ENCODE data around the gene PLEKHH1.

PLEKHH1 gene

DNA sequence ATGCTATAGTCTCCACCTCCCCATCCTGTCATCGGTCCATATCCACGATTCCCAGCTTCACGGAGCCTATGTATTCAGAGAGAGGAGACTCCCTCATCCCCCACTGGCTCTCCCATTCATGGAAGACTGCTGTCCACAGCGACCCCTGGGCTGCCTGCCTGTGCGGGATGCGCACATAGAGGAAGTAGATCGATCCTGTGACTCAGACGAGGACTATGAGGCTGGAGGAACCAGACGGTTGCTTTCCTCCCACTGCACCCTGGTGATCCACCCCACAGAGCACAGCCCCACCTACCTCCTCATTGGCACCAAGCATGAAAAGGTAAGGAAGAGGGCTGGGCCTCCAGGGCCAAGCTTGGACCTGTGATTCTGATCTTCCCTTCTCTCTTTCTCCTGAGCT, 42.6 kb downstream of the PLEKHH1 start:
- Histone ChIP-seq H3K4me3 (ENCODE audit: control insufficient read depth in 1 of 7, extremely low read depth in 1 of 7, insufficient read depth in 4 of 7, low read depth in 2 of 7, low read length in 6 of 7) (no peak overlapping the region), H3K27me3 (replicated peaks in 2 of 5; ENCODE audit: control insufficient read depth in 4 of 5, insufficient read depth in 5 of 5, low read length in 4 of 5) (peaks cover 0 to 10% (median 0%) of the 10 kb centered on the region in 5 experiments), H3K36me3 (ENCODE audit: control insufficient read depth in 4 of 4, insufficient read depth in 4 of 4, low read length in 3 of 4) (no peaks in the 10 kb centered on the region), H3K4me1 (ENCODE audit: control extremely low read depth in 1 of 4, control insufficient read depth in 4 of 4, insufficient read depth in 4 of 4, low read length in 3 of 4) (no peaks in the 10 kb centered on the region), H3K27ac (ENCODE audit: insufficient read depth in 1 of 2, low read depth in 1 of 2, low read length in 2 of 2, poor library complexity in 1 of 2, severe bottlenecking in 2 of 2) (no peak overlapping the region), H3K9me3 (ENCODE audit: control extremely low read depth in 1 of 5, control insufficient read depth in 4 of 5, insufficient read depth in 2 of 5, low read depth in 1 of 5, low read length in 4 of 5) (no peaks in the 10 kb centered on the region)
- DNase-seq = peak in 2 of 3 donors; percentile 40 to 54
- WGBS (ENCODE audit: insufficient coverage) = 78% methylated on average over 8 of the region's 9 CpGs
- ChIA-PET CTCF (interaction anchor here (1.0 to 12.2 kb wide), 7 partner anchors 9 to 147 kb away, joined by 3 to 131 read pairs (median 5); partner anchors contain the start of gene TMEM229B), POLR2A (no interaction called here)

DNA sequence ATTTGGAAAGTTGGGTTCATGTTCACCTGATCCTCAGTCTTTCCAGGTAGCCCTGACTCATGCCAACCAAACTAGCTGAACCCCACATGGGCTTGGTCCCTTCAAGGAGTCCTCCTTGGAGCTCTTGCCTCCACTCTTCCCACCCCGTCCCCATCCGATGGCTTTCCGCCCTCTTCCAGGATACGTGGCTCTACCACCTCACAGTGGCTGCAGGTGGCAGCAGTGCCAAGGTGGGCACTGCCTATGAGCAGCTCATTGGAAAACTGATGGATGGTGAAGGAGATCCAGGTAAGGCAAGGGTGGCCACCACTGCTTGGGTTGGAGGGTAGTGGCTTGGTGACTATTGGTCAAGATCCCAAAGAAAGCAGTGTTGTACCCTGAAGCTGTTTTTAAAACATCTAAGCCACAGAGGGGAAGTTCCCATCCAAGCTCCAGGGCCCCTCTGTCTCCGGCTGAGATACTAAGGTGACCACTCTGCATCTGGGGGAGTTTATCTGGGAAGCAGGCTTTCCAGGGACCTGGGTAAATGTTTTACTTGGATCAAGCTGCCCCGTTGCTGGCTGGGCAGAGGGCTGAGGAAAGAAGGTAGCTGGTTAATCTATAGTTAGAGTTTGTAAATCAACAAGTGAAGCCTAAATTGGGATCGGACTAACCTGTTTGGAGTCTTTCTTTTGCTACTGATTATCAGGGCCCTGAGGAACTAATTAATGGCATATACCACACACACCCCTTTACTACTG, 43.3 kb downstream of the PLEKHH1 start:
- POLR2A ChIA-PET = no interaction called here
- WGBS (ENCODE audit: insufficient coverage) = 98% methylated on average over 6 of the region's 7 CpGs
- CTCF ChIA-PET = interaction anchor here (0.8 to 12.2 kb wide), 9 partner anchors 8 to 148 kb away, joined by 3 to 131 read pairs (median 4); partner anchors contain the start of gene TMEM229B

DNA sequence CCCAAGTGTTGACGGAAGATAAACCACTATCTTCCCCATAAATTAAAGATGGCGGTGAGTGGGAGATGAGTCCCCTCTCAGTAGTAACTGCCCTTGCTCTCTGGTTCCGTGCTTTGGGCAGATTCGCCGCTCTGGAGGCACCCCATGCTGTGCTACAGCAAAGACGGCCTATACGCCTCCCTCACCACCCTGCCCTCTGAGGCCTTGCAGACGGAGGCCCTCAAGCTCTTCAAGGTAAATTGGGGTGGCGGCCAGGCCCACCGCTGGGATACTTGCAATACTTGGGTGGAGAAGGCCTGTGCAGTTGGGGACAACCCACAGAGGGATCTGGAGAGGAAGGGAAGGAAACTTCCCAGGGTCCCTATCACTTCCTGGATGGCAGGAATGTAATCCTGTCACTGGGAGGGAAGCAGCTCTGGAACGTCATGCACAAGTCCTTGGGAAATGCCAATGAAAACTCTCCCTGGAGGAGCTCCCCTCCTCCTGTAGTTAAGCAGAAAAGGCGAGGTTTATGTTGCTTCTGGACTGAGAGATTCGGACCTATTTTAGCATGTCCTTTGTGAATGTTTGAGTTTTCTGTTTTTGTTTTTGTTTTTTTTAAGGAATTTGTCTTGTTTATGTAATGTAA, 44.2 kb downstream of the PLEKHH1 start:
- DNase-seq = no peak
- H3K27me3 ChIP-seq (replicated peaks in 2 of 5; ENCODE audit: control insufficient read depth in 4 of 5, insufficient read depth in 5 of 5, low read length in 4 of 5) = peaks cover 0 to 10% (median 0%) of the 10 kb centered on the region in 5 experiments
- ChIA-PET CTCF (interaction anchor here (0.7 to 14.0 kb wide), 11 partner anchors 9 to 149 kb away, joined by 3 to 221 read pairs (median 4); partner anchors contain the start of genes RDH12 and TMEM229B), POLR2A (no interaction called here)
- H3K36me3 ChIP-seq (ENCODE audit: control insufficient read depth in 4 of 4, insufficient read depth in 4 of 4, low read length in 3 of 4) = no peaks in the 10 kb centered on the region
- H3K9me3 ChIP-seq (ENCODE audit: control extremely low read depth in 1 of 5, control insufficient read depth in 4 of 5, insufficient read depth in 2 of 5, low read depth in 1 of 5, low read length in 4 of 5) = no peaks in the 10 kb centered on the region
- H3K4me1 ChIP-seq (ENCODE audit: control extremely low read depth in 1 of 4, control insufficient read depth in 4 of 4, insufficient read depth in 4 of 4, low read length in 3 of 4) = no peaks in the 10 kb centered on the region
- H3K4me3 ChIP-seq (ENCODE audit: control insufficient read depth in 1 of 7, extremely low read depth in 1 of 7, insufficient read depth in 4 of 7, low read depth in 2 of 7, low read length in 6 of 7) = no peak overlapping the region
- no peak overlapping the region for H3K27ac ChIP-seq (ENCODE audit: insufficient read depth in 1 of 2, low read depth in 1 of 2, low read length in 2 of 2, poor library complexity in 1 of 2, severe bottlenecking in 2 of 2)
- WGBS (ENCODE audit: insufficient coverage) = 83% methylated on average over 6 of the region's 13 CpGs

More for the DNA sequence above, 43.3 kb downstream of the PLEKHH1 start:
- Histone ChIP-seq H3K9me3 (ENCODE audit: control extremely low read depth in 1 of 5, control insufficient read depth in 4 of 5, insufficient read depth in 2 of 5, low read depth in 1 of 5, low read length in 4 of 5) (no peaks in the 10 kb centered on the region), H3K27me3 (replicated peaks in 2 of 5; ENCODE audit: control insufficient read depth in 4 of 5, insufficient read depth in 5 of 5, low read length in 4 of 5) (peaks cover 0 to 10% (median 0%) of the 10 kb centered on the region in 5 experiments), H3K36me3 (ENCODE audit: control insufficient read depth in 4 of 4, insufficient read depth in 4 of 4, low read length in 3 of 4) (no peaks in the 10 kb centered on the region), H3K4me1 (ENCODE audit: control extremely low read depth in 1 of 4, control insufficient read depth in 4 of 4, insufficient read depth in 4 of 4, low read length in 3 of 4) (no peaks in the 10 kb centered on the region), H3K4me3 (ENCODE audit: control insufficient read depth in 1 of 7, extremely low read depth in 1 of 7, insufficient read depth in 4 of 7, low read depth in 2 of 7, low read length in 6 of 7) (no peak overlapping the region), H3K27ac (ENCODE audit: insufficient read depth in 1 of 2, low read depth in 1 of 2, low read length in 2 of 2, poor library complexity in 1 of 2, severe bottlenecking in 2 of 2) (no peak overlapping the region)
- DNase-seq = no peak

DNA sequence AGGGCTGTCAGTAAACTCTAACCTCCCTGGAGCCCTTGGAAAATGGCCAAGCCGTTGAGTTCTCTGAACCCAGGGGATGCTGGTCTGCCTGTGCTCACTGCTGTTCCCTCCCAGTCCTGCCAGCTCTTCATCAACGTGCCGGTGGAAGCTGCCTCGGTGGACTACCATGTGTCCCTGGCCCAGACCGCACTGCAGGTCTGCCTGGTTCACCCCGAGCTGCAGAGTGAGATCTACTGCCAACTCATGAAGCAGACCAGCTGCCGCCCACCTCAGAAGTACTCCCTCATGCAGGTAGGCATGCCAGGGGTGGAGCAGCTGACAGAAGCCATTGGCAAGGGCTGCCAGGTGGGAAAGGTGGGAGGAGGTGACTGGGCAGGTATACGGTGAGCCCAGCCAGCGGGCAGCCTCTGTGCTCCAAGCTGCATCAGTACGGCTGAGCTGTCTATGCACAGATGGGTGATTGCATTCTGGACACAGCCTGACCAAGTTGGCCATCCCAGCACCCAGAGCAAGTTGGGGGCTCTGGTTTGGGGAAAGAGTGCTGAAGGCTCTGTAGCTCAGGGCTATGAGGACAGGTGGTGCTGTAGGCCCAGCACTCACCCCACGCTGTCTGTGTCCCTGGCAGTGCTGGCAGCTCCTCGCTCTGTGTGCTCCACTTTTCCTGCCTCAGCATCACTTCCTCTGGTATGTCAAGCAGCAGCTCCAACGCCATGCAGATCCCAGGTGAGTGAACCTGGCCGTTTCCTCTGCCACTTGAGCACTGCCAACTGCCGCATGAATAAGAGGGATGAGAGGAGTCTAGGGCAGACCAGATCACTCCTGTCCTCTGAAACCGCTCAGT, 45.0 kb downstream of the PLEKHH1 start:
- WGBS (ENCODE audit: insufficient coverage) = 92% methylated on average over 14 of the region's 16 CpGs
- POLR2A ChIA-PET = no interaction called here
- CTCF ChIA-PET = interaction anchor here (0.7 to 14.0 kb wide), 9 partner anchors 10 to 149 kb away, joined by 3 to 221 read pairs (median 4); partner anchors contain the start of gene RDH12
- Histone ChIP-seq H3K27ac (ENCODE audit: insufficient read depth in 1 of 2, low read depth in 1 of 2, low read length in 2 of 2, poor library complexity in 1 of 2, severe bottlenecking in 2 of 2) (no peak overlapping the region), H3K27me3 (replicated peaks in 2 of 5; ENCODE audit: control insufficient read depth in 4 of 5, insufficient read depth in 5 of 5, low read length in 4 of 5) (peaks cover 0 to 10% (median 0%) of the 10 kb centered on the region in 5 experiments), H3K4me1 (ENCODE audit: control extremely low read depth in 1 of 4, control insufficient read depth in 4 of 4, insufficient read depth in 4 of 4, low read length in 3 of 4) (no peaks in the 10 kb centered on the region), H3K9me3 (ENCODE audit: control extremely low read depth in 1 of 5, control insufficient read depth in 4 of 5, insufficient read depth in 2 of 5, low read depth in 1 of 5, low read length in 4 of 5) (no peaks in the 10 kb centered on the region), H3K36me3 (ENCODE audit: control insufficient read depth in 4 of 4, insufficient read depth in 4 of 4, low read length in 3 of 4) (no peaks in the 10 kb centered on the region), H3K4me3 (ENCODE audit: control insufficient read depth in 1 of 7, extremely low read depth in 1 of 7, insufficient read depth in 4 of 7, low read depth in 2 of 7, low read length in 6 of 7) (no peak overlapping the region)
- no peak for DNase-seq

DNA sequence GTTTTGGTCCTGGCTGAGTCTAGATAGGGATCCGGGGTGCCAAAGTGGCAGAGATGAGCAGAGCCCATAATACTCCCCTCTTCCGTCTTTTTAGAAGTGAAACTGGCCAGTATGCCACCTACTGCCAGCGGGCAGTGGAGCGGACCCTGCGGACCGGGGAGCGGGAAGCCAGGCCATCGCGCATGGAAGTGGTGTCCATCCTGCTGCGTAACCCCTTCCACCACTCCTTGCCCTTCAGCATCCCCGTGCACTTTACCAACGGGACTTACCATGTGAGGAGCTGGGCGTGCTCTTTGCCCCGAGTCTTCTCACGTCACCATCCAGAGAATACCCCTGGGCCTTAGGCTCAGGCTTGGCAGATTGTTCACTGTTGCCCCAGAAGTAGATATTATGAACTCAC, 46.0 kb downstream of the PLEKHH1 start:
- H3K27me3 ChIP-seq (replicated peaks in 2 of 5; ENCODE audit: control insufficient read depth in 4 of 5, insufficient read depth in 5 of 5, low read length in 4 of 5) = peaks cover 0 to 12% (median 0%) of the 10 kb centered on the region in 5 experiments
- H3K27ac ChIP-seq (ENCODE audit: insufficient read depth in 1 of 2, low read depth in 1 of 2, low read length in 2 of 2, poor library complexity in 1 of 2, severe bottlenecking in 2 of 2) = no peak overlapping the region
- ChIA-PET CTCF (interaction anchor here (0.9 to 14.0 kb wide), 4 partner anchors 11 to 150 kb away, joined by 3 to 221 read pairs (median 112); partner anchors contain the start of gene RDH12), POLR2A (interaction anchor here (0.6 kb wide), 1 partner anchor 74 kb away, joined by 3 read pairs; no protein-coding TSS in a partner anchor)
- H3K36me3 ChIP-seq (ENCODE audit: control insufficient read depth in 4 of 4, insufficient read depth in 4 of 4, low read length in 3 of 4) = no peaks in the 10 kb centered on the region
- H3K4me1 ChIP-seq (ENCODE audit: control extremely low read depth in 1 of 4, control insufficient read depth in 4 of 4, insufficient read depth in 4 of 4, low read length in 3 of 4) = no peaks in the 10 kb centered on the region
- no peak overlapping the region for H3K4me3 ChIP-seq (ENCODE audit: control insufficient read depth in 1 of 7, extremely low read depth in 1 of 7, insufficient read depth in 4 of 7, low read depth in 2 of 7, low read length in 6 of 7)
- no peaks in the 10 kb centered on the region for H3K9me3 ChIP-seq (ENCODE audit: control extremely low read depth in 1 of 5, control insufficient read depth in 4 of 5, insufficient read depth in 2 of 5, low read depth in 1 of 5, low read length in 4 of 5)
- DNase-seq = no peak
- WGBS (ENCODE audit: insufficient coverage) = 90% methylated on average over 14 of the region's 15 CpGs

DNA sequence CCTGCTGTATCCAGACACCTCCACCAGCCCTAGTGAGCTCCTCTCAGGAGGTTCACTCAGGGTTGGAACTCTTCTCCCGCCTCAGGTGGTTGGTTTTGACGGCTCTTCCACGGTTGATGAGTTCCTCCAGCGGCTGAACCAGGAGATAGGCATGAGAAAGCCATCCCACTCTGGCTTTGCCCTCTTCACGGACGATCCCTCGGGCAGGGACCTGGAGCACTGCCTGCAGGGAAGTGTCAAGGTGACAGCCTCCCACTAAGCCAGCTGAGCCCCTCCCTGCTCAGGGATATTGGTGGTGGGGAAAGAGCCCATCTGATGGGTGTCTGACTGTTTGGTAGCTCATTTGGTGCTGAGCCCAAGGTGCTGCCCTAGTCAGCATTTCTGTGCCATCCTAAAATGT, 46.5 kb downstream of the PLEKHH1 start:
- POLR2A ChIA-PET = interaction anchor here (0.6 kb wide), 1 partner anchor 73 kb away, joined by 3 read pairs; no protein-coding TSS in a partner anchor
- 97% methylated on average over 7 of the region's 7 CpGs for WGBS (ENCODE audit: insufficient coverage)

More for the DNA sequence above, 46.5 kb downstream of the PLEKHH1 start:
- no peak overlapping the region for H3K4me3 ChIP-seq (ENCODE audit: control insufficient read depth in 1 of 7, extremely low read depth in 1 of 7, insufficient read depth in 4 of 7, low read depth in 2 of 7, low read length in 6 of 7)
- peaks cover 0 to 10% (median 0%) of the 10 kb centered on the region in 5 experiments for H3K27me3 ChIP-seq (replicated peaks in 2 of 5; ENCODE audit: control insufficient read depth in 4 of 5, insufficient read depth in 5 of 5, low read length in 4 of 5)
- no peaks in the 10 kb centered on the region for H3K4me1 ChIP-seq (ENCODE audit: control extremely low read depth in 1 of 4, control insufficient read depth in 4 of 4, insufficient read depth in 4 of 4, low read length in 3 of 4)
- H3K9me3 ChIP-seq (ENCODE audit: control extremely low read depth in 1 of 5, control insufficient read depth in 4 of 5, insufficient read depth in 2 of 5, low read depth in 1 of 5, low read length in 4 of 5) = no peaks in the 10 kb centered on the region
- CTCF ChIA-PET = interaction anchor here (1.3 to 14.0 kb wide), 5 partner anchors 9 to 151 kb away, joined by 4 to 221 read pairs (median 131); partner anchors contain the start of gene RDH12
- no peak for DNase-seq
- no peaks in the 10 kb centered on the region for H3K36me3 ChIP-seq (ENCODE audit: control insufficient read depth in 4 of 4, insufficient read depth in 4 of 4, low read length in 3 of 4)
- no peak overlapping the region for H3K27ac ChIP-seq (ENCODE audit: insufficient read depth in 1 of 2, low read depth in 1 of 2, low read length in 2 of 2, poor library complexity in 1 of 2, severe bottlenecking in 2 of 2)
